ENCODE measurements around the gene AHSG.
"Not testable (repeated sequence)": the region's sequence is repeated elsewhere in the genome, so short reads cannot be mapped to it uniquely, and the experiment has no call there.

Gene AHSG

DNA sequence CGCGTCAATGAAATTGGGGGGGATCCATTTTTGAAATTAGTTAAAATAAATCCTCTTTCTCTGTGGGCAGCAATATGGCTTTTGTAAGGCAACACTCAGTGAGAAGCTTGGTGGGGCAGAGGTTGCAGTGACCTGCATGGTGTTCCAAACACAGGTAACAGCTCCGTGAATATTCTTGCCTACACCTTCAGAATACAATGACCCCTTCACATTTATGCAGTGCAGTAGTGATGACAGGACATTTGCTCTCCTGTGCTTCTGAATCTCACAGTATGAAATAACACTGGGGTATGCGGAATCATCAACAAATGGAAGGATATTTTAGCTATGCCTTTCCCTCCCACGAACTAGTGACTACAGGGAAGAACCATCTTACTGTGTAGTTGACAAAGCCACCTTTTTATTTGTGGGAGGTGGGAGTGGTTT lies 6.9 kb downstream of the AHSG start:
- Mint-ChIP-seq H3K4me1 (ENCODE audit: low read depth) (peaks cover 15% of the 10 kb centered on the region), H3K36me3 (ENCODE audit: low read depth) (no peaks in the 10 kb centered on the region), H3K27ac (no peak overlapping the region), H3K27me3 (peaks cover 39% of the 10 kb centered on the region), H3K9me3 (no peaks in the 10 kb centered on the region), H3K4me3 (no peak overlapping the region)

DNA sequence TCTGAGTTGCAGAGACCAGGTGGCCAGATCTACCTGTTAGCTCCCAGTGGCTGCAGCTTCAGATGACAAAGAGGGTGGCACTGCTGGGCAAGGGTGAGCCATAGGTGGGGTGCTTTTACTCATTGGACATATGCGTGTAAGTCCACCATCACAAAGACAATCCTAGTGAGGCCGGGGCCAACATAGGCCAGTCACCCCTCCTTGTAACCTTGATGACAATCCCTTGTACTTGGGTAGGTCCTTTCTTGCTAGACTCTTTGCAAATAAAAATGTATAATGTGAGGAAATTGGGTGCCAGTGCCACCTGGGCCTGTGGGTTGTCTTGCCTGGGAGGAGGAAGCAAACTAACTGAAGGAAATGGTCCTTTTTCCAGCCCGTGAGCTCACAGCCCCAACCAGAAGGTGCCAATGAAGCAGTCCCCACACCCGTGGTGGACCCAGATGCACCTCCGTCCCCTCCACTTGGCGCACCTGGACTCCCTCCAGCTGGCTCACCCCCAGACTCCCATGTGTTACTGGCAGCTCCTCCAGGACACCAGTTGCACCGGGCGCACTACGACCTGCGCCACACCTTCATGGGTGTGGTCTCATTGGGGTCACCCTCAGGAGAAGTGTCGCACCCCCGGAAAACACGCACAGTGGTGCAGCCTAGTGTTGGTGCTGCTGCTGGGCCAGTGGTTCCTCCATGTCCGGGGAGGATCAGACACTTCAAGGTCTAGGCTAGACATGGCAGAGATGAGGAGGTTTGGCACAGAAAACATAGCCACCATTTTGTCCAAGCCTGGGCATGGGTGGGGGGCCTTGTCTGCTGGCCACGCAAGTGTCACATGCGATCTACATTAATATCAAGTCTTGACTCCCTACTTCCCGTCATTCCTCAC lies 7.6 kb downstream of the AHSG start:
- H3K36me3 Mint-ChIP-seq (ENCODE audit: low read depth), result no peaks in the 10 kb centered on the region
- no peak overlapping the region for H3K4me3 Mint-ChIP-seq

DNA sequence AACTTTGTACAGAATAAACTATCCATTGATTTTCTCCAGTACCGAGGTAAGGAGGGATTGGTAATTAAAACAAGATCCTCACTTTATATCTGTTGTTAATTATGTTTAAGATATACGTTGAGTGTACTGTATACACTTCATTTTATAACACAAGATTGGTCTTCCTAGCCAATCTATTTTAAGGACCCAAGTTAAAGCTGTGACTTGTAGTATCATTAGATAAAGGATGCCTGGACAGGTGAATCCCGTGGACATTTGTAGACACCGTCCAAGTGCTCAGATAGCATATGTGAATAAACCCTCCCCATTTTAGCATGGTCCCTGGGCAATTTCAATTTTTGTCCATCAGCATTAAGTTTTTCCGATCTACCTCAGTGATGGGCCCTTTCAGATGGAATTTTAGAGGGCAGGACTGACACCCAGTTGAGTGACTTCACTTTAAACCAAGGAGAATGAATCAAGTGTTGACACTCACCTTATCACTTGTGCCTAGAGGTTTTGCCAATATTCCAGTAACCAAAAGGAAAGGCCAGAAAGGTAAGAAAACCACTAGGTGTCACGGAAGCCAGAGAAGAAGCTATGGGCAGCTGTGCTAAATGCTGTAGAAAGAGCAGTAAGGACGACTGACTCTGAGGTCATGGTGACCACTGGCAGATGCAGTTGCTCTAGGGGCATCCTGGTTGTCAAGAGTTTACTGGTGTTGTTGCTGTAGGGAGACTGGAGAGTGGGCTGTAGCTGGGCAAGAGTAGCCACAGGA lies 9.2 kb downstream of the AHSG start:
- H3K9me3 Mint-ChIP-seq, result no peaks in the 10 kb centered on the region
- H3K27ac Mint-ChIP-seq, result no peak overlapping the region
- no peak overlapping the region for H3K4me3 Mint-ChIP-seq
- peaks cover 33% of the 10 kb centered on the region for H3K27me3 Mint-ChIP-seq
- no peaks in the 10 kb centered on the region for H3K36me3 Mint-ChIP-seq (ENCODE audit: low read depth)
- peaks cover 2% of the 10 kb centered on the region for H3K4me1 Mint-ChIP-seq (ENCODE audit: low read depth)

More for the DNA sequence above, 7.6 kb downstream of the AHSG start:
- Mint-ChIP-seq H3K27ac (no peak overlapping the region), H3K4me1 (ENCODE audit: low read depth) (peaks cover 12% of the 10 kb centered on the region), H3K9me3 (no peaks in the 10 kb centered on the region), H3K27me3 (peaks cover 36% of the 10 kb centered on the region)

DNA sequence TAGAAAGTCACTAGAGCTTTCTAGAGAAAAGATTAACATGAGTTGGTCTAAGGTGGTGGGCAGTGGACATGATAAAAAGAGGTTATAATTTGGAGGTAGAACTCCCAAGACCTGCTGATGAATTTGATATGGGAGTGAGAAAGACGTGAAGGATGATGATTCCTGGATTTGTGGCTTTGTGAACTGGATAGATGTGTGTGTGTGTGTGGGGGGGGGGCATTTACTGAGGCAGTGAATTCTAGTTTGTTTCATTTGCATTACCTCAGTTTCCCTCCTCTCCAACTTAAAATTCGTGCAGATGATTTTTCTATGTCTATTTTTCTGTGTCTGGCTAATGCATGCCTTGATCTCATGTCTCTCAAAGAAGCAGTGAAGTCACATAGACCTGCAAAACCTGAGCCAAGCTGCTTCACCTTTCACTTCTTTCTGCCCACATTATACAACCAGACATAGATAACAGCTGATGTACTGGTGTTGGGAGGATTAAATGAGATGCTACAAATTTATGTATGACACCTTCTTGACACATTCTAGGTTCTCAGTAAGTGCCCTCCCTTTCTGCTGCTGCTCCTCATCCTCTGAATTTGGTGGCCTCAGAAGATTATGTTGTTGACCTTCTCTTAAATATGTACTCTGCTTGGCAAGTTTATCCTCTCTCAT lies 9.9 kb downstream of the AHSG start:
- no peak overlapping the region for H3K4me3 Mint-ChIP-seq
- no peak overlapping the region for H3K27ac Mint-ChIP-seq
- no peaks in the 10 kb centered on the region for H3K36me3 Mint-ChIP-seq (ENCODE audit: low read depth)
- H3K9me3 Mint-ChIP-seq, result no peaks in the 10 kb centered on the region
- peaks cover 26% of the 10 kb centered on the region for H3K27me3 Mint-ChIP-seq
- no peaks in the 10 kb centered on the region for H3K4me1 Mint-ChIP-seq (ENCODE audit: low read depth)

DNA sequence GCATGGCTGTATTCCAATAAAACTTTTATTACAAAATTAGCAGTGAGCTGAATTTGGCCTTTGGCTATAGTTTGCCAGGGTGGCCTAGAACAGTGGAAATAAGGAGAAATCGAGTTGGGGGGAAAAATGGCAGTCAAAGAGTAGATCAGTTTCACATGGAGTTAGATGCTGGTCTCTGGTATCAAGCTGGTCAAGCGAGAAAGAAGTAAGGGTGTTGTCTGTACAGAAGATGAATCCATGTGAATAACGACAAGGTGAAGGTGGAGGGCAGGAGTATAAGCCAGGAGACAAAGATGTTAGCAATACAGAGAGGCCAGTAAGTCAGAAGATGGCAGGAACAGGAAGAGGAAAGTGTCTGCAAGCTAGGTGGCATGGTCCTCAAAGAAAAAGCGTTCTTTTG lies 11.7 kb downstream of the AHSG start:
- H3K27me3 Mint-ChIP-seq, result peaks cover 20% of the 10 kb centered on the region
- no peak overlapping the region for H3K4me3 Mint-ChIP-seq
- H3K27ac Mint-ChIP-seq, result no peak overlapping the region
- no peaks in the 10 kb centered on the region for H3K9me3 Mint-ChIP-seq
- H3K4me1 Mint-ChIP-seq (ENCODE audit: low read depth), result no peaks in the 10 kb centered on the region
- H3K36me3 Mint-ChIP-seq (ENCODE audit: low read depth), result no peaks in the 10 kb centered on the region

DNA sequence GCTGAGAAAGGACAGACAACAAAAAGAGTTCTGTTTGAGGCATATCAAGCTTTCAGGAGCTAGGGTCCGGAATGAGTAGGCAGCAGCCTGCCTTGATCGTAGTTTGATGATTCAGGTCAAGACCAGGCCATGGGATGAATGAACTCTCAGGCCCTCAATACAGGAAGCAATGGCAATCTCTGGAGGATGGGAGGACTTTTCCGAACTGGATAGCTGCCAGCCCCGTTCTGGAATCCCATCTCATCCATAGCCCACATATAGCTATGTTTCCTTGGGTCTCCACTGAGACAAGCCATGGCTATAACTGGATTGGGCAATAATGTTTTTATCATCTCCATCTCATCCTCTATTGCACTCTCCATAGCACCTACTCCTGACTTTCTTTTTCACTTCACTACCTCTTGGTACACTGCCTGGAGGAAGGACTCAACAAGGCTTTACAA lies 12.8 kb downstream of the AHSG start:
- peaks cover 20% of the 10 kb centered on the region for H3K27me3 Mint-ChIP-seq
- H3K4me3 Mint-ChIP-seq, result no peak overlapping the region
- H3K27ac Mint-ChIP-seq, result no peak overlapping the region
- no peaks in the 10 kb centered on the region for H3K9me3 Mint-ChIP-seq
- no peaks in the 10 kb centered on the region for H3K36me3 Mint-ChIP-seq (ENCODE audit: low read depth)
- H3K4me1 Mint-ChIP-seq (ENCODE audit: low read depth), result no peaks in the 10 kb centered on the region

DNA sequence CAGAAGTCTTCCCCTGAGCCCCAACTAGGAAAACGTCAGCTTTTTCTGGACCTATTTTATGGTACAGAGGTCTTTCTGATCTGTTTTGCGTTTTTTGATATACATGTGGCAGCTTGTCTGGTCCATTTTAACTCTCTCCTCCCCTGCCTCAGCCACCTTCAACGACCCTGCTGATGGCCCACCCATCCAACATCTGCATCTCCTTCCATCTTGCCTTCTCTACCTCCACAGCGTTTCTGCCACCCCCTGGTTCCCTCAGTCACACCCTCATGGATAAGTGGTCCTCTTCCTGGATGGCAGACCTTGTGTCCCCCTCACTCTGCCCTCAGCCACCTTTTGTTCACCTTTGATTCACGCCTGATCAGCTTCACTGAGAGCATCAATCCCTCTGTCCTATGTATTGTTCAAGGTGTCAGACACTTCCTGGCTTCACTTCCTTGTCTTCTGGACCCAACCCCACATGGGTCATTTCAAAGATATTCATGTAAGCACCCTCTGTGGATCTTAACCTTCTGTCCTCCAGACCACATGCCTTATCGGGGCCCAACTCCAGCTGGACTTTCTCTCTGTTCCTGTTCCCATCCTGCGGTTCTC lies 13.5 kb downstream of the AHSG start:
- H3K4me1 Mint-ChIP-seq (ENCODE audit: low read depth), result no peaks in the 10 kb centered on the region
- H3K27me3 Mint-ChIP-seq, result peaks cover 15% of the 10 kb centered on the region
- no peaks in the 10 kb centered on the region for H3K9me3 Mint-ChIP-seq
- no peak overlapping the region for H3K27ac Mint-ChIP-seq
- no peak overlapping the region for H3K4me3 Mint-ChIP-seq
- H3K36me3 Mint-ChIP-seq (ENCODE audit: low read depth), result no peaks in the 10 kb centered on the region

DNA sequence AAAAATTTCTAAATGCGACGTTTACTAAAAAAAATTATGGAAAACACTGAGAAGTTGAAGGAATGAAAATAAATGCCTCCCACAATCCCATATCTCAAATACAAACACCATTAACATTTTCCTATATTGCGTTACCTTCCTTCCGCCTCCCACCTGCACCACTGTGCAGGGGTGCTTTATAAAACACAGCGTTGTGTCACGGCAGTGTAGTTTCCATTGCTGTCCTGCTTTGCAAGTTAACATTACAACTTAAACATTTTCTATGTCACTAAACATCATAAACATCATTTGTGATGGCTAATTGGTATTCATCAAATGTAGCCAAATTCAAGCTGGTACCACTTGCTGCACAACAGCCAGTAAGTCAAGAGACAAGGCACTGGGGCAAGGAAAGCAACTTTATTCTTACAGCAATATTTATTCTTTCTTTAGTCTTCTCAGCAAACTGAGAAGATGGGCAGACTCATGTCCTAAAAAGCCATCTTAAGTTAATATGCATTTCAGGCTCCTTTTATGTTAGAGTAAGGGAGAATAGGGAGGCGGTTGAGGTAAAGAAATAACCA lies 15.1 kb downstream of the AHSG start:
- H3K9me3 Mint-ChIP-seq, result no peaks in the 10 kb centered on the region
- peaks cover 7% of the 10 kb centered on the region for H3K27me3 Mint-ChIP-seq
- no peak overlapping the region for H3K4me3 Mint-ChIP-seq
- H3K27ac Mint-ChIP-seq, result no peak overlapping the region
- H3K36me3 Mint-ChIP-seq (ENCODE audit: low read depth), result no peaks in the 10 kb centered on the region
- H3K4me1 Mint-ChIP-seq (ENCODE audit: low read depth), result no peaks in the 10 kb centered on the region

DNA sequence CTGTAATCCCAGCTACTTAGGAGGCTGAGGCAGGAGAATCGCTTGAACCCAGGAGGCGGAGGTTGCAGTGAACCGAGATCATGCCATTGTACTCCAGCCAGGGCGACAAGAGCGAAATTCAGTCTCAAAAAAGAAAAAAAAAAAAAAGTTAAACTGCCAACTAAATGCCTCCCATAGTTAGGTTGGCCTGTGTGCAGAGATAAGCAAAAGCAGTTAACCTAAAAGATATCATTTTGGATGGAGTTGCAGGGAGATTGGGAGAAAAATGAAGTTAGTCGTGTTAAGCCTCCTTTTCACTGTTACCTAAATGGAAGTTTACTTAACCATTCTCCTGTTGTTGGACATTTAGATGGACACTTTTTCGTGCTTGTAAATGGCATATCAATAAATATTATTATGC lies 15.9 kb downstream of the AHSG start:
- no peaks in the 10 kb centered on the region for H3K9me3 Mint-ChIP-seq
- H3K36me3 Mint-ChIP-seq (ENCODE audit: low read depth), result no peaks in the 10 kb centered on the region
- H3K4me1 Mint-ChIP-seq (ENCODE audit: low read depth), result no peaks in the 10 kb centered on the region
- no peak overlapping the region for H3K27ac Mint-ChIP-seq
- peaks cover 4% of the 10 kb centered on the region for H3K27me3 Mint-ChIP-seq
- H3K4me3 Mint-ChIP-seq, result no peak overlapping the region

DNA sequence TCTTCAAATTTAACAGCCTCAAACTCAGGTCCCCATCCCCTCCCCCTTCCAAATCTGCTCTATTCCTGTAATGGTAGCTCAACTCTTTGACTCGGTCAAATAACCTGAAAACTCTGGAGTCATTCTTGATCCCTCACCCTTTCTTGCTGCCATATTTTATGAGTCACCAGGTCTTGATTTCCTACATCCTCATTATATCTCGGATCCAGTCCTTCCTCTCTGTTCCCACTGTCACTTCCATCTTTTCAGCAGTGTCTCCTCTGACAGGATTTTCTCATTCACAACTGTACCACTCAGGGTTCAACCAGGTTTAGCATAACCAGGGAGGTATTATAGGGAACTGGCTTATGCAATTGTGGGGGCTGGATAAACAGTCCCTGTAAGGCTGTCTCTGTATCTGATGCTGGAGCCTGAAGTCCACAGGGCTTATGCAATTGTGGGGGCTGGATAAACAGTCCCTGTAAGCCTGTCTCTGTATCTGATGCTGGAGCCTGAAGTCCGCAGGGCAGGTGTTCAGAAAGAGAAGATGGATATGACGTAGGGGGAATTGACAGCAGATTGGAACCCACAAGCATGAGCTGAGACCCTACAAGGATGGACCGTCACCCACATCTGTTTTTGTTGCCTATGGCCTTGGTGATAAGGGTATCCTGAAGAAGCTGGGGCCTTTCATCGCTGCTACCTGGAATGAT lies 18.2 kb downstream of the AHSG start:
- H3K27me3 Mint-ChIP-seq, result peaks cover 4% of the 10 kb centered on the region
- no peak overlapping the region for H3K4me3 Mint-ChIP-seq
- H3K4me1 Mint-ChIP-seq (ENCODE audit: low read depth), result no peaks in the 10 kb centered on the region
- no peak overlapping the region for H3K27ac Mint-ChIP-seq
- no peaks in the 10 kb centered on the region for H3K36me3 Mint-ChIP-seq (ENCODE audit: low read depth)
- H3K9me3 Mint-ChIP-seq, result no peaks in the 10 kb centered on the region

DNA sequence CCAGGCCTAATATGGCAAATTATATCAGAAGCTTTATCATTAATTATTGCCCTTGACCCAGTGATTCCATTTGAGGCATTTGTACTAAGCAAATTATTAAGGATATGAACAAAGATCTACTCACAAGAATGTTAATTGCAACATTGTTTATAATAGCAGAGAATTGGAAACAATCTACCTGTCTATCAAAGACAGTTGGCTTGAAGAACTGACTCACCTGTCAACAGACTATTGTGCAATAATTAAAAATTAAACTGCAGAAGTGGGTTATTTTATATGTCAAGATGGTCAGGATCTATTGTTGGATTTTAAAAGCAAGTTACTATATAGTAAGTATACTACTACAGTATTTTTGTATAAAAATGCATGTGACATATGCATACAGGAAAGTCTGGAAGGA lies 20.6 kb downstream of the AHSG start:
- Mint-ChIP-seq H3K27me3 (peaks cover 4% of the 10 kb centered on the region), H3K27ac (no peak overlapping the region), H3K9me3 (no peaks in the 10 kb centered on the region), H3K4me1 (ENCODE audit: low read depth) (no peaks in the 10 kb centered on the region), H3K4me3 (no peak overlapping the region), H3K36me3 (ENCODE audit: low read depth) (no peaks in the 10 kb centered on the region)

DNA sequence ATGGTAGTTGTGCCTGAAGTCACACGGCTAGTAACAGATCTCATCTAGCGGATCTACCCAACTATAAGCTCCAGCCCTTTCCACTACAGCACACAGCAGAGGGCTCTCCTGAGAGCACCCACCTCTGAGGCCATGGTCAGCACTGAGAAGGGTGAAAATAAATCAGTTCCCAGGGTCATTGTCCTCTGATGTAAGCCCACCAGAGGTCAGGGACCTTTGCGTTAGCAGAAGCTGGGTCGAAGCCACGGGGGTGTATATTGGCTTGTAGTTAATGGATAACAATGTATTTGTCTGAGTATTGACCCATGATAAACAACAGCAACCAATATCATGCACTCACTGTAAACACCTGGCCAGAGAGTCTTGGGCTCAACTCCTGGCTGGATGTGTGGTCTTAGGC lies 21.3 kb downstream of the AHSG start:
- not testable (repeated sequence) for H3K36me3 Mint-ChIP-seq (ENCODE audit: low read depth); H3K27me3 Mint-ChIP-seq; H3K9me3 Mint-ChIP-seq; H3K4me1 Mint-ChIP-seq (ENCODE audit: low read depth); H3K4me3 Mint-ChIP-seq; H3K27ac Mint-ChIP-seq

DNA sequence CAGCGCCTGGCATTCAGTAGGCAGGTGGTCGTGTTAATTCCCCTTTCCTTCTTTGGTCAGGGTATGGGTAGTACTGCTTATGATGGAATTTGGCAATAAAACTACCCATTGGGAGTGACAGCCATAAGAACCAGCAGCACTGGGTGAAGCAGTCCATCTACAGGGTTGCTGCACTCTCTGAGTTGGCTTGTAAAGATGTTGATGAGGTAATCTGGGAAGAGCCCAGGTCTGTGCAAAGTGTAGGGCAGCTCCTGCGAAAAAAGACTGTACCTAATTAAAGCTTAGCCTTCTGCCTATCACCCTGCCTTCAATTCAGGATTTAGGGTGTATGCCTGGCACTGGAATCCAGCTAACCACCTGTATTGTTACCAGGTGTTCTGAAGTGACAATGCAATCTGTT lies 22.7 kb downstream of the AHSG start:
- H3K4me1 Mint-ChIP-seq (ENCODE audit: low read depth), result no peaks in the 10 kb centered on the region
- H3K4me3 Mint-ChIP-seq, result no peak overlapping the region
- no peaks in the 10 kb centered on the region for H3K9me3 Mint-ChIP-seq
- no peaks in the 10 kb centered on the region for H3K36me3 Mint-ChIP-seq (ENCODE audit: low read depth)
- H3K27ac Mint-ChIP-seq, result no peak overlapping the region
- peaks cover 7% of the 10 kb centered on the region for H3K27me3 Mint-ChIP-seq

DNA sequence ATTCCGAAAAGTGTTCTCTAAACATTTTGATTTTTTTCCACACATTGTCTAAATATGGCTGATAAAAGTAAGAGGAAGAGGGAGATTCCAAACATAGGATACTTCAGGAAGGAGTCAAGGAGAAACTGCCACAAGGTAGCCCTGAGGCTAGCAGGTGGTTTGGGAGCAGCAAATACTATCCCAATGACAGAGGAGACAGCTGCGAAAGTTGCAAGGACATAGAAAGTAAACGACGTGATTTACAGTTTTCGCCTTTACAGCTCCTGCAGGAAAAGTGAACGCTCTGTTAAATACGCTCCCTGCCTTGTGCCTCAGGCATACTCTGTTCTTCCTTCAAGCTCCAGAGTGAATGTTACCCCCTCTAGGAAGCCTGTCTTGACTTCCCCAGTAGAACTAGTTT lies 23.7 kb downstream of the AHSG start:
- H3K27me3 Mint-ChIP-seq, result peaks cover 16% of the 10 kb centered on the region

More for the DNA sequence above, 23.7 kb downstream of the AHSG start:
- Mint-ChIP-seq H3K4me1 (ENCODE audit: low read depth) (peaks cover 8% of the 10 kb centered on the region), H3K4me3 (no peak overlapping the region), H3K27ac (no peak overlapping the region), H3K9me3 (no peaks in the 10 kb centered on the region), H3K36me3 (ENCODE audit: low read depth) (no peaks in the 10 kb centered on the region)

All from stimulated activated naive CD8-positive, alpha-beta T cell treated with anti-CD3 and anti-CD28 coated beads, Interleukin-15, Interleukin-2, amounts not matched to agents 100 ng/mL and 50 ng/mL, for 24 hours (primary cell).